ENCODE measurements around the gene TSHZ2. TPM values are rescaled to one million over a fixed set of nuclear protein-coding genes. Genes with fewer than 3 reads are reported as not detected.
"Not testable (repeated sequence)": the region's sequence is repeated elsewhere in the genome, so short reads cannot be mapped to it uniquely, and the experiment has no call there.

TSHZ2 gene
- total RNA-seq, 1 donor from 2014 or later, result 22.9 TPM

- TF ChIP-seq CTCF (IDR thresholded peaks at IDR 0.05; ENCODE audit: unreplicated experiment), result no peak
These were observed 111.3 kb downstream of the TSHZ2 start for GRCh38 chr20:53083411-53083810.

GRCh38 chr20:53084408-53084997 lies 112.3 kb downstream of the TSHZ2 start:
- H3K36me3 Mint-ChIP-seq (ENCODE audit: insufficient read depth), result peaks cover 2% of the 10 kb centered on the region
- no peaks in the 10 kb centered on the region for H3K27me3 Mint-ChIP-seq
- H3K4me1 Mint-ChIP-seq (ENCODE audit: low read depth), result peaks cover 13% of the 10 kb centered on the region
- H3K4me3 Mint-ChIP-seq (ENCODE audit: low read depth), result no peak overlapping the region
- H3K27ac Mint-ChIP-seq, result no peak overlapping the region
- TF ChIP-seq CTCF (IDR thresholded peaks at IDR 0.05; ENCODE audit: unreplicated experiment), result no peak
- DNase-seq (ENCODE audit: low spot score, unreplicated experiment), result no peak
- H3K9me3 Mint-ChIP-seq (ENCODE audit: low read depth), result peaks cover 6% of the 10 kb centered on the region

More at GRCh38 chr20:53083411-53083810, 111.3 kb downstream of the TSHZ2 start:
- Mint-ChIP-seq H3K36me3 (ENCODE audit: insufficient read depth) (peaks cover 2% of the 10 kb centered on the region), H3K4me1 (ENCODE audit: low read depth) (peaks cover 12% of the 10 kb centered on the region), H3K9me3 (ENCODE audit: low read depth) (peaks cover 6% of the 10 kb centered on the region), H3K27me3 (no peaks in the 10 kb centered on the region), H3K27ac (no peak overlapping the region), H3K4me3 (ENCODE audit: low read depth) (no peak overlapping the region)
- DNase-seq (ENCODE audit: low spot score, unreplicated experiment), result no peak

- Mint-ChIP-seq H3K27ac (no peak overlapping the region), H3K9me3 (ENCODE audit: low read depth) (peaks cover 6% of the 10 kb centered on the region), H3K27me3 (no peaks in the 10 kb centered on the region), H3K36me3 (ENCODE audit: insufficient read depth) (peaks cover 1% of the 10 kb centered on the region), H3K4me1 (ENCODE audit: low read depth) (peaks cover 20% of the 10 kb centered on the region), H3K4me3 (ENCODE audit: low read depth) (no peak overlapping the region)
- no peak for TF ChIP-seq CTCF (IDR thresholded peaks at IDR 0.05; ENCODE audit: unreplicated experiment)
- no peak for DNase-seq (ENCODE audit: low spot score, unreplicated experiment)
These were observed 113.6 kb downstream of the TSHZ2 start for GRCh38 chr20:53085720-53086119.

GRCh38 chr20:53087037-53087777 lies 115.0 kb downstream of the TSHZ2 start:
- peaks cover 1% of the 10 kb centered on the region for H3K36me3 Mint-ChIP-seq (ENCODE audit: insufficient read depth)
- DNase-seq (ENCODE audit: low spot score, unreplicated experiment), result no peak
- H3K4me1 Mint-ChIP-seq (ENCODE audit: low read depth), result peaks cover 12% of the 10 kb centered on the region
- H3K9me3 Mint-ChIP-seq (ENCODE audit: low read depth), result peaks cover 6% of the 10 kb centered on the region
- H3K27me3 Mint-ChIP-seq, result no peaks in the 10 kb centered on the region
- TF ChIP-seq CTCF (IDR thresholded peaks at IDR 0.05; ENCODE audit: unreplicated experiment), result no peak
- H3K4me3 Mint-ChIP-seq (ENCODE audit: low read depth), result no peak overlapping the region
- H3K27ac Mint-ChIP-seq, result no peak overlapping the region

- Mint-ChIP-seq H3K4me3 (ENCODE audit: low read depth) (no peak overlapping the region), H3K27me3 (no peaks in the 10 kb centered on the region), H3K9me3 (ENCODE audit: low read depth) (peaks cover 6% of the 10 kb centered on the region), H3K36me3 (ENCODE audit: insufficient read depth) (peaks cover 1% of the 10 kb centered on the region), H3K4me1 (ENCODE audit: low read depth) (peaks cover 9% of the 10 kb centered on the region), H3K27ac (no peak overlapping the region)
- TF ChIP-seq CTCF (IDR thresholded peaks at IDR 0.05; ENCODE audit: unreplicated experiment), result no peak
- no peak for DNase-seq (ENCODE audit: low spot score, unreplicated experiment)
These were observed 116.6 kb downstream of the TSHZ2 start for GRCh38 chr20:53088786-53089185.

GRCh38 chr20:53089851-53090250 lies 117.7 kb downstream of the TSHZ2 start:
- not testable (repeated sequence) for H3K36me3 Mint-ChIP-seq (ENCODE audit: insufficient read depth); H3K9me3 Mint-ChIP-seq (ENCODE audit: low read depth); H3K27me3 Mint-ChIP-seq; H3K4me3 Mint-ChIP-seq (ENCODE audit: low read depth); H3K4me1 Mint-ChIP-seq (ENCODE audit: low read depth); DNase-seq (ENCODE audit: low spot score, unreplicated experiment); H3K27ac Mint-ChIP-seq

Measured in progenitor cell of endocrine pancreas (in vitro differentiated cells).